Type B pancreatic cell (in vitro differentiated cells): ENCODE data around the gene KRT86. TPM values are rescaled to one million over a fixed set of nuclear protein-coding genes. Genes with fewer than 3 reads are reported as not detected.

Experiments used
- DNase-seq: peaks from one replicate; pipeline ENCODE4 v3.0.0; 2021; ENCODE audit warnings: mixed read lengths; ENCODE audit not compliant: unreplicated experiment; ENCODE audit errors: extremely low spot score
- H3K27ac Mint-ChIP-seq: 2 replicates; pipeline ENCODE4 v1.8.0; 2021; ENCODE audit warnings: mild to moderate bottlenecking, mixed read lengths
- H3K27me3 Mint-ChIP-seq: 2 replicates; pipeline ENCODE4 v1.8.0; 2021; ENCODE audit warnings: mixed read lengths
- H3K36me3 Mint-ChIP-seq: 2 replicates; pipeline ENCODE4 v1.8.0; 2021; ENCODE audit warnings: mixed read lengths
- H3K4me1 Mint-ChIP-seq: one replicate; pipeline ENCODE4 v1.8.0; 2021; ENCODE audit warnings: mixed read lengths; ENCODE audit not compliant: unreplicated experiment
- H3K4me3 Mint-ChIP-seq: 2 replicates; pipeline ENCODE4 v1.8.0; 2021; ENCODE audit warnings: mild to moderate bottlenecking, mixed read lengths
- H3K9me3 Mint-ChIP-seq: 2 replicates; pipeline ENCODE4 v1.8.0; 2021; ENCODE audit warnings: mixed read lengths
- total RNA-seq: library from RNA; stranded (reverse); gene quantifications from 2 replicates; pipeline ENCODE4 v1.2.1, GENCODE V29; 2021; ENCODE audit warnings: low replicate concordance
- TF ChIP-seq, protein P1 (sequence below): fragments of 200-600 bp; sonication (generic); conservative IDR thresholded peaks from 2 replicates; pipeline ENCODE4 v1.5.0; 2021; ENCODE audit warnings: antibody characterized with exemption, mild to moderate bottlenecking

The KRT86 gene
- total RNA-seq, 1 donor from 2014 or later, result 0.14 TPM

GRCh38 chr12:52266514-52266913 is 7.9 kb upstream of the KRT86 start:
- H3K4me3 Mint-ChIP-seq, result no peak overlapping the region
- peaks cover 4% of the 10 kb centered on the region for H3K36me3 Mint-ChIP-seq

GRCh38 chr12:52267266-52267665 is 7.2 kb upstream of the KRT86 start:
- no peak for DNase-seq
- H3K4me1 Mint-ChIP-seq, result no peaks in the 10 kb centered on the region
- TF ChIP-seq, protein P1, sequence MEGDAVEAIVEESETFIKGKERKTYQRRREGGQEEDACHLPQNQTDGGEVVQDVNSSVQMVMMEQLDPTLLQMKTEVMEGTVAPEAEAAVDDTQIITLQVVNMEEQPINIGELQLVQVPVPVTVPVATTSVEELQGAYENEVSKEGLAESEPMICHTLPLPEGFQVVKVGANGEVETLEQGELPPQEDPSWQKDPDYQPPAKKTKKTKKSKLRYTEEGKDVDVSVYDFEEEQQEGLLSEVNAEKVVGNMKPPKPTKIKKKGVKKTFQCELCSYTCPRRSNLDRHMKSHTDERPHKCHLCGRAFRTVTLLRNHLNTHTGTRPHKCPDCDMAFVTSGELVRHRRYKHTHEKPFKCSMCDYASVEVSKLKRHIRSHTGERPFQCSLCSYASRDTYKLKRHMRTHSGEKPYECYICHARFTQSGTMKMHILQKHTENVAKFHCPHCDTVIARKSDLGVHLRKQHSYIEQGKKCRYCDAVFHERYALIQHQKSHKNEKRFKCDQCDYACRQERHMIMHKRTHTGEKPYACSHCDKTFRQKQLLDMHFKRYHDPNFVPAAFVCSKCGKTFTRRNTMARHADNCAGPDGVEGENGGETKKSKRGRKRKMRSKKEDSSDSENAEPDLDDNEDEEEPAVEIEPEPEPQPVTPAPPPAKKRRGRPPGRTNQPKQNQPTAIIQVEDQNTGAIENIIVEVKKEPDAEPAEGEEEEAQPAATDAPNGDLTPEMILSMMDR, result no peak
- H3K4me3 Mint-ChIP-seq, result no peak overlapping the region
- H3K36me3 Mint-ChIP-seq, result peaks cover 4% of the 10 kb centered on the region
- peaks cover 5% of the 10 kb centered on the region for H3K9me3 Mint-ChIP-seq
- no peak overlapping the region for H3K27ac Mint-ChIP-seq
- peaks cover 8% of the 10 kb centered on the region for H3K27me3 Mint-ChIP-seq

More at GRCh38 chr12:52266514-52266913, 7.9 kb upstream of the KRT86 start:
- Mint-ChIP-seq H3K9me3 (peaks cover 7% of the 10 kb centered on the region), H3K27ac (no peak overlapping the region), H3K4me1 (peaks cover 3% of the 10 kb centered on the region), H3K27me3 (peaks cover 10% of the 10 kb centered on the region)
- DNase-seq, result no peak
- TF ChIP-seq, protein P1, result no peak

- H3K4me3 Mint-ChIP-seq, result no peak overlapping the region
- no peak for DNase-seq
- H3K27ac Mint-ChIP-seq, result no peak overlapping the region
- no peaks in the 10 kb centered on the region for H3K4me1 Mint-ChIP-seq
- peaks cover 8% of the 10 kb centered on the region for H3K27me3 Mint-ChIP-seq
- H3K9me3 Mint-ChIP-seq, result peaks cover 5% of the 10 kb centered on the region
- peaks cover 4% of the 10 kb centered on the region for H3K36me3 Mint-ChIP-seq
- TF ChIP-seq, protein P1, result no peak
These were observed 6.7 kb upstream of the KRT86 start for GRCh38 chr12:52267699-52268098.

DNA sequence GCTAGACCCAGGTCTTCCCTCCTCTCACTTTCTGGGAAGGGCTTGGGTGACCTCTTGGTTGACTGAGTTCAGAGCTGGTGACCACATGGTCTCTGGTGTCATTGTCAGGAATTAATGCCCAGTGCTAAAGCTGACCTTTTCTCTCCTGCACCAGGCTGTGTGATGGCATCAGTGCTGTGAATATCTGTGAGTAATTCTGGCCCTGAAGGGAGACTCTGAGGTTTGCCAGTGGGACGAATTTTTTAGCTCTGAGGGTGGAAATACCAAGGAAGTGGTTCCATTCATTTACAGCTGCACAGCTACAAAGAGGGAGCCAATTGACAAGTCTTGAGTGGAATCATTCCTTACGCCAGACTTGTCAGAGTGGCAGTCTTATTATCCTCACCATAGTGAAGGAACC is 6.2 kb upstream of the KRT86 start:
- H3K36me3 Mint-ChIP-seq, result peaks cover 4% of the 10 kb centered on the region
- H3K4me3 Mint-ChIP-seq, result no peak overlapping the region
- H3K4me1 Mint-ChIP-seq, result no peaks in the 10 kb centered on the region
- TF ChIP-seq, protein P1, result no peak
- H3K9me3 Mint-ChIP-seq, result peaks cover 5% of the 10 kb centered on the region
- H3K27ac Mint-ChIP-seq, result no peak overlapping the region
- DNase-seq, result no peak
- H3K27me3 Mint-ChIP-seq, result peaks cover 8% of the 10 kb centered on the region

DNA sequence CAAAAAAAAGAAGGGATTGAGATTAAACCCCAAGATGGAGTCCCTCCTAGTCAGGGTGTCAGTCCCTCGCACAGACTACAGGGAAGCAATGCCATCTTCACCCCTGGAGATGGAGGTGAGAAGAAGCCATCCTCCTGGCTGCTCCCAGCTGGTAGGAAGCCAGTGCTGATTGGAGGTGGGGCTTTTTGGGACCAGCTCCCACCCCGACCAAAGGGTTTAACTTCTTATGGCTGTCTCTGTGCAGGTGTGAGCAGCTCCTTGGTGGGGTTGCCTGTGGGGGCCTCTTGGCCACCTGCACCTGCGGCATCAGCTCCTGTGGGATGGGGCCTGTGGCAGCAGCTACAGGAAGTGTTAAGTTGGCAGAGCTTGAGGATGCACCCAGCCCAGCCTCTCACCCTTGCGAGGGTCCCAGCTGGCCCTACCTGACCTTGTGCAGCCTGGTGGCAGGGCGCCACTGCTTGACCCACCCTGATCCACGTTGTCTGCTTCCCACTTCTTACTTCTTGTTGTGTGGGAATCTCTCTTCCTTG is 3.8 kb upstream of the KRT86 start:
- Mint-ChIP-seq H3K9me3 (peaks cover under 1% of the 10 kb centered on the region), H3K4me1 (no peaks in the 10 kb centered on the region), H3K36me3 (no peaks in the 10 kb centered on the region), H3K4me3 (no peak overlapping the region), H3K27ac (no peak overlapping the region), H3K27me3 (peaks cover 15% of the 10 kb centered on the region)
- no peak for DNase-seq
- TF ChIP-seq, protein P1, result no peak

GRCh38 chr12:52271158-52271557 is 3.3 kb upstream of the KRT86 start:
- Mint-ChIP-seq H3K27me3 (peaks cover 17% of the 10 kb centered on the region), H3K27ac (no peak overlapping the region), H3K4me1 (no peaks in the 10 kb centered on the region), H3K9me3 (no peaks in the 10 kb centered on the region), H3K36me3 (no peaks in the 10 kb centered on the region), H3K4me3 (no peak overlapping the region)
- DNase-seq, result no peak
- TF ChIP-seq, protein P1, result no peak
